Mucosa of stomach (tissue), 1 donor: ENCODE data around the gene ILKAP.

ENCODE experiments used
- H3K27me3 ChIP-seq: one replicate; pipeline ENCODE4 v1.7.0; 2013; ENCODE audit warnings: mild to moderate bottlenecking, low read length; ENCODE audit not compliant: control insufficient read depth, insufficient read depth
- H3K36me3 ChIP-seq: one replicate; pipeline ENCODE4 v1.7.0; 2013; ENCODE audit warnings: low read length; ENCODE audit not compliant: control insufficient read depth, insufficient read depth
- H3K4me1 ChIP-seq: one replicate; pipeline ENCODE4 v1.7.0; 2013; ENCODE audit warnings: mild to moderate bottlenecking, low read length; ENCODE audit not compliant: control insufficient read depth, insufficient read depth
- H3K4me3 ChIP-seq: one replicate; pipeline ENCODE4 v1.7.0; 2013; ENCODE audit warnings: low read length
- H3K9ac ChIP-seq: one replicate; pipeline ENCODE4 v1.7.0; 2013; ENCODE audit warnings: mild to moderate bottlenecking, low read length, moderate library complexity
- H3K9me3 ChIP-seq: one replicate; pipeline ENCODE4 v1.7.0; 2013; ENCODE audit warnings: mild to moderate bottlenecking, low read length, moderate library complexity; ENCODE audit not compliant: control insufficient read depth
- donor health status: Pancreatic carcinoma.

ILKAP gene

DNA sequence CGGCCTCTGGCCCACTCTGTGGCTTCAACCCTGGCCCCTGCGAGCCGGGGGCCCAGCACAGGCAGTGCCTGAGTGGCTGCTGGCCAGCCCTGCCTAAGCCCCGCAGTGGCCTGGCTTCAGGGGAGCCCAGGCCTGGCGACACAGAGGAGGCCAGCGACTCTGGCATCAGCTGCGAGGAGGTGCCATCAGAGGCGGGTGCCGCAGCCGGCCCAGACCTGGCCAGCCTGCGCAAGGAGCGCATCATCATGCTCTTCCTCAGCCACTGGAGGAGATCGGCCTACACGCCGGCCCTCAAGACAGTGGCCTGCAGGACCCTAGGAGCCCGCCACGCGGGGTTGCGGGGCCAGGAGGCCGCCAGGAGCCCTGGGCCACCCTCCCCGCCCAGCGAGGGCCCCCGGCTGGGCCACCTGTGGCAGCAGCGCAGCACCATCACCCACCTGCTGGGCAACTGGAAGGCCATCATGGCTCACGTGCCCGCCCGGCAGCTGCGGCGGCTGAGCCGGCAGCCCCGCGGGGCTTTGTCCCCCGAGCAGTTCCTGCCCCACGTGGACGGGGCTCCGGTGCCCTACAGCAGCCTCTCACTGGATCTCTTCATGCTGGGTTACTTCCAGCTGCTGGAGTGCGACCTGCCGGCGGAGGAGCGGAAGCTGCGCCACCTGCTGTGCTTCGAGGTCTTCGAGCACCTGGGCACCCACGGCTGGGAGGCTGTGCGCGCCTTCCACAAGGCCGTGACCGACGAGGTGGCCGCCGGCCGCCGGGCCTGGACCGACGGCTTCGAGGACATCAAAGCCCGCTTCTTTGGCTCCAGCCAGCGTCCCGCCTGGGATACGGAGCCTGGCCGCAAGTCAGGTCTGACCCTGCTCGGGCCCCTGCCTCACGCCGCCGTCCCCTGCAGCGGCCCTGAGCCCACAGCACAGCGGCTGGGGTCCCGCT, 72.5 kb downstream of the ILKAP start:
- no peak overlapping the region for H3K4me3 ChIP-seq
- no peaks in the 10 kb centered on the region for H3K27me3 ChIP-seq
- H3K36me3 ChIP-seq: no peaks in the 10 kb centered on the region
- peaks cover 6% of the 10 kb centered on the region for H3K4me1 ChIP-seq
- no peak overlapping the region for H3K9ac ChIP-seq
- no peaks in the 10 kb centered on the region for H3K9me3 ChIP-seq

DNA sequence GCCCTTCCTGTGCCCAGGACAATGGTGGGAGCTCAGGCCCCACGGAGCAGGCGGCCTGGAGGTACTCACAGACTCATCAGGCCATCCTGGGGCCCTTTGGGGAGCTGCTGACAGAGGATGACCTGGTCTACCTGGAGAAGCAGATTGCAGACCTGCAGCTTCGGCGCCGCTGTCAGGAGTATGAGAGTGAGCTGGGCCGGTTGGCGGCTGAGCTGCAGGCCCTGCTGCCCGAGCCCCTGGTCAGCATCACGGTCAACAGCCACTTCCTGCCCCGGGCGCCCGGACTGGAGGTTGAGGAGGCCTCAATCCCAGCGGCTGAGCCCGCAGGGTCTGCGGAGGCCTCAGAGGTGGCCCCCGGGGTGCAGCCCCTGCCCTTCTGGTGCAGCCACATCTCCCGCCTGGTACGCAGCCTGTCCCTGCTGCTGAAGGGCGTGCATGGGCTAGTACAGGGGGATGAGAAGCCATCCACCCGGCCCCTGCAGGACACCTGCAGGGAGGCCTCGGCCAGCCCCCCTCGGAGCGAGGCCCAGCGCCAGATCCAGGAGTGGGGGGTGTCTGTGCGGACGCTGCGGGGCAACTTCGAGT, 73.3 kb downstream of the ILKAP start:
- Histone ChIP-seq H3K4me1 (peaks cover 6% of the 10 kb centered on the region), H3K4me3 (no peak overlapping the region), H3K27me3 (no peaks in the 10 kb centered on the region)

DNA sequence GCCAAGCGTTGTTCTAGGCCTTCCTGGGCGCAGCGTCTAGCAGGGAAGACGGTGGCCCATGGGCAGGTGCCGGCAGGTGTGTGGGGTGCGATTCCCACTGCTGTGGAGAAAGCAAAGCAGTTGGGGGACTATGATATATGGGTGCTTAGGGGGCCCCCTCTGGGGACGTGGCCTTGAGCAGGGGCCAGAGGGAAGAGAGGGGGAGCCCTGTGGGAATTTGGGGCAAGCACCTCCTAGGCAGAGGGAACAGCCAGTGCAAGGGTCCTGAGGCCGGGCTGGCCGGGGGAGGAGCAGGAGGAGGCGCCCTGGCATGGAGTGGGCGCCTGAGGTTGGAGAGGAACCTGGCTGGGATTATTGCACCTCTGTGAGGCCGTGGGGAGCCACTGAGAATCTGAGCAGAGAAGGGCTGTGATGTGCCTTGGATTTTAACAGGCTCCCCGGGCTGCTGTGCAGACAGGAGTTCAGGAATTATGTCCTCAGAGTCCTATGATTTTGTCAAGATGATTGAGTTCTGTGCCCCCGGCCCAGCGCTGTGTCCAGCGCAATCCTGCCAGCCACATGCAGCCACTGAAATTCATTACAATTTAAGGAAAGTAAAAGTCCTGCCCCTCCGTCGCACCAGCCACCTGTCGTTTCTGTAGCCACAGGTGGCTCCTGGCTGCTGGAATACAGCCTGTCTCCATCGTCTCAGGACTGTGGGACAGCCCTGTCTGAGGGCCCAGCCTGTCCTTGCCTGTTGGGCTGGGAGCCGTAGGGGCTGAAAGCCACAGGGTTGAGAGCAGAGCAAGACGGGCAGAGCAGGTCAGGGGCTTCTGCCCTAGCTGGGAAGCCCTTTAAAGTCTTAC, 74.1 kb downstream of the ILKAP start:
- no peak overlapping the region for H3K4me3 ChIP-seq
- no peaks in the 10 kb centered on the region for H3K27me3 ChIP-seq
- no peaks in the 10 kb centered on the region for H3K36me3 ChIP-seq
- no peaks in the 10 kb centered on the region for H3K9me3 ChIP-seq
- peaks cover 6% of the 10 kb centered on the region for H3K4me1 ChIP-seq
- no peak overlapping the region for H3K9ac ChIP-seq

More for the DNA sequence above, 73.3 kb downstream of the ILKAP start:
- H3K9me3 ChIP-seq: no peaks in the 10 kb centered on the region
- no peaks in the 10 kb centered on the region for H3K36me3 ChIP-seq
- H3K9ac ChIP-seq: no peak overlapping the region

DNA sequence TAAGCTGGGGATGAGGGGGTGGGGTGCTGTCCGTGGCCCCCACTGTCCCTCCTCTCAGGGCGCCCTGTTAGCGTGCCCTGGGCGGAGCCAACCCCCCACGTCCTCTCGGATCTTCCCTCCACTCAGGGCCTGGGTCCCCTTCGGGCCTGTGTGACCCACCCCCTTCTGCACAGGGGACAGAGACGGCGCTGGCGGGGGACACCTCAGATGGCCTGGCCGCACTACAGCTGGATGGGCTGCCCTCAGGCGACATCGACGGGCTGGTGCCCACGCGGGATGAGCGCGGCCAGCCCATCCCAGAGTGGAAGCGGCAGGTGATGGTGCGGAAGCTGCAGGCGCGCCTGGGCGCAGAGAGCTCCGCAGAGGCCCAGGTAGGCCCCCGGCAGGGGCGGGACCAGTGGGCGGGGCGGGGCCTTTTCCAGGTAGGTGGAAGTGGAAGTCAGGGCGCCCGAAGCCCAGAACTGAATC, 74.9 kb downstream of the ILKAP start:
- no peak overlapping the region for H3K4me3 ChIP-seq
- H3K9me3 ChIP-seq: no peaks in the 10 kb centered on the region
- H3K36me3 ChIP-seq: no peaks in the 10 kb centered on the region
- no peaks in the 10 kb centered on the region for H3K27me3 ChIP-seq
- H3K4me1 ChIP-seq: peaks cover 6% of the 10 kb centered on the region
- no peak overlapping the region for H3K9ac ChIP-seq

DNA sequence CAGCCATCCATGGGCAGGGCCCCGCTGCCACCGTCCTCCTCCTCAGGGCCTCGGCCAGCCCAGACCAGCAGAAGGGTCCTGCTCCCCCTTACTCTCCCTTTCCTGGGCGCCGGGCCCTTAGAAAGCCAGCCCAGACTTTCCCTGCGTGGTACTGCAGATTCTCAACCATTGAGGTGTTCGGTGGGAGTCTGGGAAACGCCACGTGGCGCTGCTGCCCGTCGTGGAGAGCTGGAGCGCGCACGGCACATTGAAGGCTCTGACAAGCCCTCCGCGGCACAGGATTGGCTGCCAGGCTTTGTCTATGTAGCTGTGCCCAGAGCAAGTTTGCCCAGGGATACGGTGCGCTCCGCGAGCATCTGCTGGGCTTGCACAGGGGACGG, 75.4 kb downstream of the ILKAP start:
- H3K9me3 ChIP-seq: no peaks in the 10 kb centered on the region
- no peaks in the 10 kb centered on the region for H3K27me3 ChIP-seq
- peaks cover 6% of the 10 kb centered on the region for H3K4me1 ChIP-seq
- no peaks in the 10 kb centered on the region for H3K36me3 ChIP-seq
- H3K9ac ChIP-seq: no peak overlapping the region
- H3K4me3 ChIP-seq: no peak overlapping the region

DNA sequence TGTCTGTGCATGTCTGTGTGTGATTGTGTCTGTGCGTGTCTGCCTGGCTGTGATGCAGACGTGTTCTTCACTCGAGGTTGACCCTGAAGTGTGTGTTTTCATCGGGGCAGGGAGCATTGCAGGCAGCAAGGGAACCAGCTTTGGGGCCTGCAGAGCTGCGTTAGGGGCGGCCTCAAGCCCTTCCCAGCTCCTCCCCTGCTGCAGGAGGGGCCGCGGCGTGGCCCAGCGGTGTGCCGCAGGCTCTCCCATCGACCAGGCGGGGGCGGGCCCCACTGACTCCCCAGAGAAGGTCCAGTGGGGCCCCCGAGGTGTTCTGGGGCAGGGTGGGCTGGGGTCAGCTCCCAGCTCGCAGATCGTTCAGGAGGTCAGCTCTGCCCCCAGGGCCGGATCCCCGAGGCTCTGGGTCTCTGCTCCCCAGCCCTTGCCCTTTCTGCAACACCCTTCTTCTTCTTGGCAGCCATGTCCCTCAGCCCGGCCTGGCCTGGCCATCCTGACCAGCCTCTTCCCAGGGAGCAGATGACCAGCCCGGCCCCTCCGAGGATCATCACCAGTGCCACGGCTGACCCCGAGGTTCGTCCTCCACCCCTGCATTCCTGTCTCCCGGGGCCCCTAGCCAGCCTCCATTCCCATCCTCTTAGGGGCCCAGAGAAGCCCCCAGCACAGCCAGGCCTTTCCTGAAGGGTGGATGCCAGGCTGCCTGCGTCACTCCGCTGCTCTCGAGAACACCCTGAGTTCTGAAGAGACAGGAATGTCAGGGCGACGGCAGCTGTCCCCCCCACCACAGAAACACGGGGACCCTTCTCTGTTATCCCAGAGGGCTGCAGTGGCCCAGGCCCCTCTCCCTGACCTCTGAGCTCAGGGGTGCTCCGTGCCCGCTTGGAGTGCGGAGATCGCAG, 76.1 kb downstream of the ILKAP start:
- no peaks in the 10 kb centered on the region for H3K9me3 ChIP-seq
- peak overlapping the region; percentile 15 for H3K9ac ChIP-seq
- H3K4me1 ChIP-seq: peaks cover 6% of the 10 kb centered on the region
- H3K4me3 ChIP-seq: no peak overlapping the region
- H3K27me3 ChIP-seq: no peaks in the 10 kb centered on the region
- H3K36me3 ChIP-seq: no peaks in the 10 kb centered on the region

DNA sequence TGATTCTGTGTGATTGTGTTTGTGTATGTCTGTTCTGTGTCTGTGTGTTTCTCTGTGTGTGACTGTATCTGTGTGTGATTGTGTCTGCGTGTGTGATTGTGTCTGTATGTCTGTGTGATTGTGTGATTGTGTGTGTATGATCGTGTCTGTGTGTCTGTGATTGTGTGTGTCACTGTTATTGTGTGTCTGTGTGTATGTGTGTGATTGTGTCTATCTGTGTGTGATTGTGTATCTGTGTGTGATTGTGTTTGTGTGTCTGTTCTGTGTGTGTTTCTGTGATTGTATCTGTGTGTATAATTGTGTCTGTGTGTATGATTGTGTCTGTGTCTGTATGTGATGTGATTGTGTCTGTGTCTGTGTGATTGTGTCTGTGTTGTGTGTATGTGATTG, 76.7 kb downstream of the ILKAP start:
- H3K27me3 ChIP-seq: no peaks in the 10 kb centered on the region
- H3K4me1 ChIP-seq: peaks cover 6% of the 10 kb centered on the region
- no peaks in the 10 kb centered on the region for H3K36me3 ChIP-seq
- no peak overlapping the region for H3K9ac ChIP-seq
- no peak overlapping the region for H3K4me3 ChIP-seq
- H3K9me3 ChIP-seq: no peaks in the 10 kb centered on the region

DNA sequence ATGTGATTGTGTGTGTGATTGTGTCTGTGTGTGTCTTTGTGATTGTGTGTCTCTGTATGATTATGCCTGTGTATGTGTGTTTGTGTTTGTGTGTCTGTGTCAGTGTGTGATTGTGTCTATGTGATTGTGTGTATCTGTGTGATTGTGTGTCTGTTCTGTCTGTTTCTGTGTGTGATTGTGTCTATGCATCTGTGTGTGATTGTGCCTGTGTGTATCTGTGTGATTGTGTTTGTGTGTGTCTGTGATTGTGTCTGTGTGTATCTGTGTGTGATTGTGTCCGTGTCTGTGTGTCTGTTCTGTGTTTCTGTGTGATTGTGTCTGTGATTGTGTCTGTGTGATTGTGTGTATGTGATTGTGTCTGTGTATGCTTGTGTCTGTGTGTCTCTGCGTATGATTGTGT, 77.2 kb downstream of the ILKAP start:
- no peak overlapping the region for H3K9ac ChIP-seq
- peaks cover 6% of the 10 kb centered on the region for H3K4me1 ChIP-seq
- H3K27me3 ChIP-seq: no peaks in the 10 kb centered on the region
- no peaks in the 10 kb centered on the region for H3K36me3 ChIP-seq
- H3K9me3 ChIP-seq: no peaks in the 10 kb centered on the region
- H3K4me3 ChIP-seq: no peak overlapping the region

DNA sequence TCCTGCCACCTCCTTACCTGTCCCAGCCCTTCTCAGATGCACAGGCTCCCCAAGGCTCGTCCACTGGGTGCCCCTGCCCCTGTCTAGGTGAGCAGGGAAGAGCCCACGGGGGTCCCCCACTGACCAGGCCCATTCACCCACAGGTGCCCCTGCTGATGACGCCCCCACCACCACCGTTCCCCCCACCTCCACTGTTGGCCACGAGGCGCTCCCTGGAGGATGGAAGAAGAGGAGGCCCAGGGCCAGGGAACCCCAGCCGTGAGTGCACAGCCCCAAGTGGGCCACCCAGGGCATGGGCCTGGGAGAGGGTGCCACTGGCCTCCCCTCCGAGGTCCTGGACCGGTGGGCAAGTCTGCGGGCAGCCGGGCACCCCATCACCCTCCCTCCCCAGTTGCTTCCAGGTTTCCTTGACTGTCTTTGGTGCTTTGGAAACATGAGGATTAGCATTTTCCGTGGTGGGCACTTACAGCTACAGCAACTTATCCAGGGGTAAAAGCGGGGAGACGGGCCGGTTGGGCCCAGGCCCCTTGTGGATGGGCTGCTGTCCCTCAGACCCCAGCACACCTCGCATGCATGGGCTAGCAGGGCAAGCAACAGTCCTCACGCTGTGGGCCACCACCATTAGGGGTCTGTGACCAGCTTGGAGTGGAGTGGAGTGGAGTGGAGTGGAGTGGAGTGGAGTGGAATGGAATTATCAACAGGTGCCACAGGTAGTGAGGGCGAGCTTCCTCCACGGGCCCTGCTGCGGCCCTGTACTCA, 78.2 kb downstream of the ILKAP start:
- peaks cover 6% of the 10 kb centered on the region for H3K4me1 ChIP-seq
- H3K27me3 ChIP-seq: peaks cover under 1% of the 10 kb centered on the region
- H3K9me3 ChIP-seq: no peaks in the 10 kb centered on the region

DNA sequence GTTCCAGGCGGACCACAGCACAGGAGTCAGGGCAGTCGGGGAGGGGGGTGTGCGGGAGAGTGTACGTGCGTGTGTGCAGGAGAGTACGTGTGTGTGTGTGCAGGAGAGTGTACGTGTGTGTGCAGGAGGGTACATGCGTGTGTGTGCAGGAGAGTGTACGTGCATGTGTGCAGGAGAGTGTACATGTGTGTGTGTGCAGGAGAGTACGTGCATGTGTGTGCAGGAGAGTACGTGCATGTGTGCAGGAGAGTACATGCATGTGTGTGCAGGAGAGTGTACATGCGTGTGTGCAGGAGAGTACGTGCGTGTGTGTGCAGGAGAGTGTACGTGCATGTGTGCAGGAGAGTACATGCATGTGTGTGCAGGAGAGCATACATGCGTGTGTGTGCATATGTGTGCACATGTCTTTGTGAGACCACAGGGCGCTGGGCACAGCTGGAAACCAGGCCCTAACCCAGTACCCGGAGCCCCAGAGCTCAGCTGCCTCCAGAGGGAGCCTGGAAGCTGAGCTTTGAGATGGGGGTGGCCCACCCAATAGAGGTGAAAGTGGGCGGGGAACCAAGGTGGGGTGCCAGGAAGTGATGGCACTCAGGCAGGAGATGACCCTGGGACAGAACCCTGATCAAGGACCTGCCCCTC, 78.9 kb downstream of the ILKAP start:
- Histone ChIP-seq H3K27me3 (peaks cover 5% of the 10 kb centered on the region), H3K4me3 (no peak overlapping the region), H3K9ac (no peak overlapping the region), H3K36me3 (no peaks in the 10 kb centered on the region), H3K9me3 (no peaks in the 10 kb centered on the region), H3K4me1 (peaks cover 6% of the 10 kb centered on the region)

More for the DNA sequence above, 78.2 kb downstream of the ILKAP start:
- no peaks in the 10 kb centered on the region for H3K36me3 ChIP-seq
- H3K4me3 ChIP-seq: no peak overlapping the region
- no peak overlapping the region for H3K9ac ChIP-seq
